ENCODE measurements around the gene SYT9.

SYT9 gene

GRCh38 chr11:7353100-7353499 lies 101.4 kb downstream of the SYT9 start:
- peaks cover 2% of the 10 kb centered on the region for H3K27me3 ChIP-seq
- no peaks in the 10 kb centered on the region for H3K9me3 ChIP-seq
- H3K4me3 ChIP-seq (ENCODE audit: low read depth in 1 of 2, low read length in 1 of 2) = no peak overlapping the region
- no peaks in the 10 kb centered on the region for H3K4me1 ChIP-seq (ENCODE audit: control insufficient read depth in 1 of 2, insufficient read depth in 1 of 2, low read depth in 1 of 2, low read length in 1 of 2)
- H3K36me3 ChIP-seq = no peaks in the 10 kb centered on the region
- no peak for TF ChIP-seq CTCF (IDR thresholded peaks at IDR 0.05)
- H3K27ac ChIP-seq = no peak overlapping the region

- no peaks in the 10 kb centered on the region for H3K9me3 ChIP-seq
- no peaks in the 10 kb centered on the region for H3K27me3 ChIP-seq
- no peak overlapping the region for H3K4me3 ChIP-seq (ENCODE audit: low read depth in 1 of 2, low read length in 1 of 2)
- no peaks in the 10 kb centered on the region for H3K4me1 ChIP-seq (ENCODE audit: control insufficient read depth in 1 of 2, insufficient read depth in 1 of 2, low read depth in 1 of 2, low read length in 1 of 2)
- no peak for TF ChIP-seq CTCF (IDR thresholded peaks at IDR 0.05)
- no peaks in the 10 kb centered on the region for H3K36me3 ChIP-seq
- H3K27ac ChIP-seq = no peak overlapping the region
Measured at GRCh38 chr11:7364660-7365059, 113.0 kb downstream of the SYT9 start.

GRCh38 chr11:7367803-7368202 lies 116.1 kb downstream of the SYT9 start:
- Histone ChIP-seq H3K27me3 (no peaks in the 10 kb centered on the region), H3K36me3 (no peaks in the 10 kb centered on the region), H3K27ac (no peak overlapping the region), H3K9me3 (no peaks in the 10 kb centered on the region), H3K4me3 (ENCODE audit: low read depth in 1 of 2, low read length in 1 of 2) (no peak overlapping the region), H3K4me1 (ENCODE audit: control insufficient read depth in 1 of 2, insufficient read depth in 1 of 2, low read depth in 1 of 2, low read length in 1 of 2) (no peaks in the 10 kb centered on the region)
- TF ChIP-seq CTCF (IDR thresholded peaks at IDR 0.05) = no peak

- H3K4me1 ChIP-seq (ENCODE audit: control insufficient read depth in 1 of 2, insufficient read depth in 1 of 2, low read depth in 1 of 2, low read length in 1 of 2) = no peaks in the 10 kb centered on the region
- TF ChIP-seq CTCF (IDR thresholded peaks at IDR 0.05) = no peak
- H3K9me3 ChIP-seq = no peaks in the 10 kb centered on the region
- no peaks in the 10 kb centered on the region for H3K36me3 ChIP-seq
- H3K27ac ChIP-seq = no peak overlapping the region
- H3K27me3 ChIP-seq = no peaks in the 10 kb centered on the region
- H3K4me3 ChIP-seq (ENCODE audit: low read depth in 1 of 2, low read length in 1 of 2) = no peak overlapping the region
Measured at GRCh38 chr11:7376386-7376785, 124.7 kb downstream of the SYT9 start.

- H3K4me3 ChIP-seq (ENCODE audit: low read depth in 1 of 2, low read length in 1 of 2) = no peak overlapping the region
- no peaks in the 10 kb centered on the region for H3K4me1 ChIP-seq (ENCODE audit: control insufficient read depth in 1 of 2, insufficient read depth in 1 of 2, low read depth in 1 of 2, low read length in 1 of 2)
- no peaks in the 10 kb centered on the region for H3K9me3 ChIP-seq
- H3K27ac ChIP-seq = no peak overlapping the region
- H3K27me3 ChIP-seq = no peaks in the 10 kb centered on the region
- no peaks in the 10 kb centered on the region for H3K36me3 ChIP-seq
- TF ChIP-seq CTCF (IDR thresholded peaks at IDR 0.05) = no peak
Measured at GRCh38 chr11:7381937-7382336, 130.2 kb downstream of the SYT9 start.

GRCh38 chr11:7383406-7383805 lies 131.7 kb downstream of the SYT9 start:
- no peaks in the 10 kb centered on the region for H3K4me1 ChIP-seq (ENCODE audit: control insufficient read depth in 1 of 2, insufficient read depth in 1 of 2, low read depth in 1 of 2, low read length in 1 of 2)
- no peaks in the 10 kb centered on the region for H3K9me3 ChIP-seq
- H3K27me3 ChIP-seq = no peaks in the 10 kb centered on the region
- no peak overlapping the region for H3K4me3 ChIP-seq (ENCODE audit: low read depth in 1 of 2, low read length in 1 of 2)
- H3K27ac ChIP-seq = no peak overlapping the region
- H3K36me3 ChIP-seq = no peaks in the 10 kb centered on the region
- TF ChIP-seq CTCF (IDR thresholded peaks at IDR 0.05) = no peak
